ENCODE results near the gene ROGDI. TPM values are rescaled to one million over a fixed set of nuclear protein-coding genes. Genes with fewer than 3 reads are reported as not detected.

ROGDI gene
- total RNA-seq, 1 experiment from 2014 or later: 36.4 TPM

- H3K27me3 Mint-ChIP-seq (ENCODE audit: low read depth): no peaks in the 10 kb centered on the region; the same call in 1 of the 2 replicates
- H3K9me3 Mint-ChIP-seq: no peaks in the 10 kb centered on the region
- Histone ChIP-seq H3T11ph (ENCODE audit: low read length) (no peak overlapping the region), H3K23me2 (ENCODE audit: insufficient read length, low read depth, low read length, poor library complexity, severe bottlenecking) (no peaks in the 10 kb centered on the region), H3K56ac (ENCODE audit: insufficient read length, low read depth, low read length) (no peak overlapping the region), H4K8ac (replicated peaks; ENCODE audit: insufficient read length, low read depth, low read length) (no peak overlapping the region), H3K18ac (ENCODE audit: insufficient read length, low read depth, low read length) (no peak overlapping the region), H3K4me2 (ENCODE audit: insufficient read depth, insufficient read length, low read length) (no peak overlapping the region), H4K91ac (ENCODE audit: insufficient read length, low read depth, low read length) (no peak overlapping the region), H3K23ac (ENCODE audit: insufficient read length, low read depth, low read length) (no peak overlapping the region), H3K27ac (ENCODE audit: insufficient read length, low read depth, low read length) (no peak overlapping the region), H2BK5ac (ENCODE audit: insufficient read length, low read length) (no peak overlapping the region), H4K5ac (ENCODE audit: insufficient read length, low read depth, low read length) (no peak overlapping the region), H4K20me1 (ENCODE audit: control insufficient read depth, insufficient read depth, insufficient read length) (no peaks in the 10 kb centered on the region), H2BK12ac (ENCODE audit: insufficient read length, low read depth, low read length) (no peak overlapping the region), H2AFZ (ENCODE audit: low read length) (no peak overlapping the region), H3K4me1 (ENCODE audit: insufficient read depth, low read length) (no peaks in the 10 kb centered on the region), H3K14ac (ENCODE audit: insufficient read depth, low read length) (no peak overlapping the region), H3K79me2 (ENCODE audit: insufficient read depth, low read length) (no peaks in the 10 kb centered on the region), H2BK120ac (ENCODE audit: low read depth, low read length, poor library complexity, severe bottlenecking) (no peak overlapping the region), H3K4ac (ENCODE audit: low read depth, low read length) (no peak overlapping the region), H2BK20ac (ENCODE audit: low read depth, low read length, poor library complexity, severe bottlenecking) (no peak overlapping the region), H3K79me1 (ENCODE audit: insufficient read depth, low read depth, low read length, poor library complexity, severe bottlenecking) (no peaks in the 10 kb centered on the region), H2AK5ac (ENCODE audit: insufficient read length, low read length) (no peak overlapping the region), H3K9ac (ENCODE audit: extremely low read depth, insufficient read length, low read length) (no peak overlapping the region), H3K27me3 (ENCODE audit: insufficient read depth, low read length) (no peaks in the 10 kb centered on the region), H3K9me3 (ENCODE audit: control insufficient read depth, low read depth, low read length) (no peaks in the 10 kb centered on the region), H2BK15ac (ENCODE audit: low read depth, low read length) (no peak overlapping the region)
- peaks cover 3 to 18% (median 17%) of the 10 kb centered on the region in 3 experiments; a peak in 6 of 7 replicates for H3K36me3 Mint-ChIP-seq (ENCODE audit: insufficient read depth in 1 of 3, low read depth in 3 of 3)
- TF ChIP-seq CTCF (conservative IDR thresholded peaks at IDR 0.05): no peak
- H3K4me1 Mint-ChIP-seq: peaks cover 10 to 21% of the 10 kb centered on the region in 2 experiments
- DNase-seq: no peak
- peak overlapping the region in 2 of 3 experiments; percentile 84 to 88; a peak in 3 of 7 replicates for H3K27ac Mint-ChIP-seq
- H3K4me3 Mint-ChIP-seq: no peak overlapping the region
- WGBS (ENCODE audit: extremely low coverage, insufficient read length, low lambda C conversion rate): no CpG with 5 or more reads among the region's 14 CpGs
These were observed 54.3 kb downstream of the ROGDI start for GRCh38 chr16:4747906-4748681.
